ENCODE measurements around the gene PRDM16. TPM values are rescaled to one million over a fixed set of nuclear protein-coding genes. Genes with fewer than 3 reads are reported as not detected.

Gene PRDM16
- total RNA-seq, 1 donor from 2014 or later = 21.4 TPM

DNA sequence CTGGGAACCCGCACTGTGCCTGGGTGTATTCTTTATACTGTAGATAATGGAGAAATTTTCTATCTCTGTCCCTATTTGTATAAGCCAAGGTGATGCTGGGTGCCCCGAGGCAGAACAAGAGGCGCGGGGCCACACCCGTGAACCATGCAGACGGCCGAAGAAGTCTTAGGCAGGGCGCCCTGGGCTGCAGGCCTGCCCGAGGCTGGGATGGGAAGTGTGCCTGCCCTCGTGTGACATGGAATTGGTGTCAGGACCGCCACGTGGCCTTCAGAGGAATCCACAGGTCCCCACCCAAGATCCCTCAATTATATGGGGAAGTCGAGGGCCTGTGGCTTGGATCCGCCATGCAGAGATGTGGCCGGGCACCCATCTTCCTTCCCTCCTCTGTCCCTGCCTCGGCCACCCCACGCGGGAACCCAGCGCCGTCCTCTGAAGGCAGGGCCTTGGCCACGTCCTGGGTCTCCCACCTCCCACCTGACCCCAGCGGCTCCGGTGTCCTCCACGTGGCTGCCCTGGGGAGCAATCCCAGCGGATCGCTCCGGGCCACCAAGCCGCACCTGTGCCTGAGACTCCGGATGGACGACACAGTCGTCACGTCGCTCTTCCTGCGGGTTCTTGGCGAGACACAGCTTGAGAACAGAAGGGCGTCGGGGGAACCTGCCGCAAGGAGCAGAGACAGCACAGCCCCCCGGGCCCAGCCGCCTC, 365.6 kb downstream of the PRDM16 start:
- no peaks in the 10 kb centered on the region for H3K4me1 Mint-ChIP-seq (ENCODE audit: unreplicated experiment)
- H3K27ac Mint-ChIP-seq (ENCODE audit: unreplicated experiment) = no peak overlapping the region
- H3K27me3 Mint-ChIP-seq (ENCODE audit: unreplicated experiment) = peaks cover 19% of the 10 kb centered on the region
- H3K4me3 Mint-ChIP-seq (ENCODE audit: unreplicated experiment) = no peak overlapping the region
- H3K36me3 Mint-ChIP-seq (ENCODE audit: low read depth, unreplicated experiment) = no peaks in the 10 kb centered on the region
- TF ChIP-seq, protein P1, sequence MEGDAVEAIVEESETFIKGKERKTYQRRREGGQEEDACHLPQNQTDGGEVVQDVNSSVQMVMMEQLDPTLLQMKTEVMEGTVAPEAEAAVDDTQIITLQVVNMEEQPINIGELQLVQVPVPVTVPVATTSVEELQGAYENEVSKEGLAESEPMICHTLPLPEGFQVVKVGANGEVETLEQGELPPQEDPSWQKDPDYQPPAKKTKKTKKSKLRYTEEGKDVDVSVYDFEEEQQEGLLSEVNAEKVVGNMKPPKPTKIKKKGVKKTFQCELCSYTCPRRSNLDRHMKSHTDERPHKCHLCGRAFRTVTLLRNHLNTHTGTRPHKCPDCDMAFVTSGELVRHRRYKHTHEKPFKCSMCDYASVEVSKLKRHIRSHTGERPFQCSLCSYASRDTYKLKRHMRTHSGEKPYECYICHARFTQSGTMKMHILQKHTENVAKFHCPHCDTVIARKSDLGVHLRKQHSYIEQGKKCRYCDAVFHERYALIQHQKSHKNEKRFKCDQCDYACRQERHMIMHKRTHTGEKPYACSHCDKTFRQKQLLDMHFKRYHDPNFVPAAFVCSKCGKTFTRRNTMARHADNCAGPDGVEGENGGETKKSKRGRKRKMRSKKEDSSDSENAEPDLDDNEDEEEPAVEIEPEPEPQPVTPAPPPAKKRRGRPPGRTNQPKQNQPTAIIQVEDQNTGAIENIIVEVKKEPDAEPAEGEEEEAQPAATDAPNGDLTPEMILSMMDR (IDR thresholded peaks at IDR 0.05; ENCODE audit: unreplicated experiment) = no peak
- no peak for DNase-seq (ENCODE audit: low spot score)
- no peaks in the 10 kb centered on the region for H3K9me3 Mint-ChIP-seq (ENCODE audit: unreplicated experiment)

DNA sequence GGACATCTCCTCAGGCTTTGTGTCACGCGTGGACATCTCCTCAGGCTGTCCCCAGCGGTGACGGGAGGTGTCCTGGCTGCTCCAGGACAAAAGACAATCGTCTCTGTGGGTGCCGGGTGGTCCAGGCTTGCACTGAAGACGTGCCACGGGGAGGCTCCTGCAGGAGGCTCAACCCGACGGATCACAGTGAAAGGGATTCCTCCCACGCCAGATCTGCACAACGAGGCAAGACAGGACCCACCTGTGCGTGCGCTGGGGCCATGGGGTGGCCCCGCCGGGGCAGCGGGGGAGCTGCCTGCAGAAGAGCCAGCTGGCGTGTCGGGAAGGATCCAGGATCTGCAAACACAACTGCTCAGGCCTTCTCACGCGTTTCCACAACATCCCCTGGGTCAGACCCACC, 366.7 kb downstream of the PRDM16 start:
- TF ChIP-seq, protein P1 (IDR thresholded peaks at IDR 0.05; ENCODE audit: unreplicated experiment) = no peak
- Mint-ChIP-seq H3K27ac (ENCODE audit: unreplicated experiment) (no peak overlapping the region), H3K36me3 (ENCODE audit: low read depth, unreplicated experiment) (no peaks in the 10 kb centered on the region), H3K27me3 (ENCODE audit: unreplicated experiment) (peaks cover 19% of the 10 kb centered on the region), H3K4me1 (ENCODE audit: unreplicated experiment) (no peaks in the 10 kb centered on the region), H3K4me3 (ENCODE audit: unreplicated experiment) (no peak overlapping the region), H3K9me3 (ENCODE audit: unreplicated experiment) (no peaks in the 10 kb centered on the region)
- no peak for DNase-seq (ENCODE audit: low spot score)

DNA sequence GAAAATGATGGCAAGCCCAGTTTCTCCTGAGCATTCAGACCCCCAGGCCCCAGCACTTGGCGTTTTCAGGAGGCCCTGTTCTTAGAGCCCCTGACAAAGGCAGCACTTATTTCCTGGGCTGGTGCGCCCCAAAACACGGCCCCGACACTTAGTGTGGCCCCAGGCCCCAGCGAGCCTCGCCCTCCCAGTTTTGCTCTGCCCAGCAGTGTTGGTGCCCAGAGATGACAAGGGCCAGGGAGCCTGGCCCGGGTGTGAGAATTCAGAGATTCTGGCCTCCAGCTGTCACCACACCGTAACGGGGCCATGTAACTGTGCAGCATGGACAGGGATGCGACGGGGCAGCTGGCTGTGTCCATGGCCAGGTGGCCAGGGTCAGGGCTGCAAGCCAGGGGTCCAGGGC, 367.4 kb downstream of the PRDM16 start:
- H3K4me3 Mint-ChIP-seq (ENCODE audit: unreplicated experiment) = no peak overlapping the region
- H3K27ac Mint-ChIP-seq (ENCODE audit: unreplicated experiment) = no peak overlapping the region
- H3K4me1 Mint-ChIP-seq (ENCODE audit: unreplicated experiment) = no peaks in the 10 kb centered on the region
- TF ChIP-seq, protein P1 (IDR thresholded peaks at IDR 0.05; ENCODE audit: unreplicated experiment) = no peak
- peaks cover 19% of the 10 kb centered on the region for H3K27me3 Mint-ChIP-seq (ENCODE audit: unreplicated experiment)
- no peaks in the 10 kb centered on the region for H3K36me3 Mint-ChIP-seq (ENCODE audit: low read depth, unreplicated experiment)
- no peaks in the 10 kb centered on the region for H3K9me3 Mint-ChIP-seq (ENCODE audit: unreplicated experiment)
- no peak for DNase-seq (ENCODE audit: low spot score)

DNA sequence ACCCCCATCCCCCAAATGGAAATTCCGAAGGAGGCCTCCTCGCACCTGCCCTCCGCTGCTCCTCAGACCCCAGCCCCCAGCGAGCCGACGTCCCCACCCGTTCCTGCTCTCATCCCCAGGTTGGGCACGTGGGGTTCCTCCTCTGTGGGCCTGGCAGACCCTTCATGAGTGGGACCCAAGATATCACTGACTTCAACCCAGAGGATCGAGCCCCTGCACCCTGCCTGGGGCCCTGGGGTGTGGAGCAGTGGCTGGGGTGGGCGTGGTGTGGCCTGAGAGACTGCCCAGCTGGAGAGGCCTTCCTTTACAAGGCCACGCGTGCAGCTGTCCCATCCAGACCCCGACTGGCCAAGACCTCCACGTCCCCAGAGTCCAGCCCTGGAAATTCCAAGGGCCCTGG, 367.9 kb downstream of the PRDM16 start:
- no peaks in the 10 kb centered on the region for H3K4me1 Mint-ChIP-seq (ENCODE audit: unreplicated experiment)
- DNase-seq (ENCODE audit: low spot score) = no peak
- H3K9me3 Mint-ChIP-seq (ENCODE audit: unreplicated experiment) = no peaks in the 10 kb centered on the region
- TF ChIP-seq, protein P1 (IDR thresholded peaks at IDR 0.05; ENCODE audit: unreplicated experiment) = no peak
- no peak overlapping the region for H3K27ac Mint-ChIP-seq (ENCODE audit: unreplicated experiment)
- no peaks in the 10 kb centered on the region for H3K36me3 Mint-ChIP-seq (ENCODE audit: low read depth, unreplicated experiment)
- no peak overlapping the region for H3K4me3 Mint-ChIP-seq (ENCODE audit: unreplicated experiment)
- peaks cover 18% of the 10 kb centered on the region for H3K27me3 Mint-ChIP-seq (ENCODE audit: unreplicated experiment)

DNA sequence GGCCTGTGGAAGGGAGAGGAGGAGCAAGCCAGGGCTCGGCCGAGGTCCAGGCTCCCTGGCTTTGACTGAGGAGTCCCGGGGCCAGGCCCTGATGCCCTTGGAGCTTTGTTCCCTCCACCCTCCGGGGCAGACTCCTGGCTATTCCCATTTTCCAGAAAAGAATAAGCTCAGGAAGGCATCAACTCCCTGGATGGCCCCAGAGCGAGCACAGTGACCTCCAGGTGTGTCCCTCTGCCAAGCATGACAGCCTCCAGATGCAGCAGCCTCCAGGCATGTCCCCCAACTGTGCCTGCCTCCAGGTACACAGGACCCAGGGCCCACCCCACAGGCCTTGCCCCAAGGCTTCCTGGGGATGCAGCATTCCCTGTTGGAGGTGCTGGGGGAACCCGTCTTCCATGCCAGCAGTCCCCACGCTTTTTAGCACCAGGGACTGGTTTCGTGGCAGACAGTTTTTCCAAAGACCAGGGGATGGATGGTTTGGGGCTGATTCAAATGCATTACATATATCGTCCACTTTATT, 369.7 kb downstream of the PRDM16 start:
- no peaks in the 10 kb centered on the region for H3K36me3 Mint-ChIP-seq (ENCODE audit: low read depth, unreplicated experiment)
- H3K4me1 Mint-ChIP-seq (ENCODE audit: unreplicated experiment) = no peaks in the 10 kb centered on the region
- H3K27ac Mint-ChIP-seq (ENCODE audit: unreplicated experiment) = no peak overlapping the region
- TF ChIP-seq, protein P1 (IDR thresholded peaks at IDR 0.05; ENCODE audit: unreplicated experiment) = no peak
- peaks cover 23% of the 10 kb centered on the region for H3K27me3 Mint-ChIP-seq (ENCODE audit: unreplicated experiment)
- no peaks in the 10 kb centered on the region for H3K9me3 Mint-ChIP-seq (ENCODE audit: unreplicated experiment)
- H3K4me3 Mint-ChIP-seq (ENCODE audit: unreplicated experiment) = no peak overlapping the region
- DNase-seq (ENCODE audit: low spot score) = no peak
